Stimulated activated CD8-positive, alpha-beta memory T cell treated with anti-CD3 and anti-CD28 coated beads, Interleukin-2, amount 100 ng/mL, for 48 hours (primary cell): ENCODE results near the gene MAST4.

Experiments
- DNase-seq, 2 donors: peaks; one replicate each; pipeline ENCODE4 v3.0.0-alpha.2; 2020; ENCODE audit warnings: low read depth in 2 of 2

MAST4 gene

DNA sequence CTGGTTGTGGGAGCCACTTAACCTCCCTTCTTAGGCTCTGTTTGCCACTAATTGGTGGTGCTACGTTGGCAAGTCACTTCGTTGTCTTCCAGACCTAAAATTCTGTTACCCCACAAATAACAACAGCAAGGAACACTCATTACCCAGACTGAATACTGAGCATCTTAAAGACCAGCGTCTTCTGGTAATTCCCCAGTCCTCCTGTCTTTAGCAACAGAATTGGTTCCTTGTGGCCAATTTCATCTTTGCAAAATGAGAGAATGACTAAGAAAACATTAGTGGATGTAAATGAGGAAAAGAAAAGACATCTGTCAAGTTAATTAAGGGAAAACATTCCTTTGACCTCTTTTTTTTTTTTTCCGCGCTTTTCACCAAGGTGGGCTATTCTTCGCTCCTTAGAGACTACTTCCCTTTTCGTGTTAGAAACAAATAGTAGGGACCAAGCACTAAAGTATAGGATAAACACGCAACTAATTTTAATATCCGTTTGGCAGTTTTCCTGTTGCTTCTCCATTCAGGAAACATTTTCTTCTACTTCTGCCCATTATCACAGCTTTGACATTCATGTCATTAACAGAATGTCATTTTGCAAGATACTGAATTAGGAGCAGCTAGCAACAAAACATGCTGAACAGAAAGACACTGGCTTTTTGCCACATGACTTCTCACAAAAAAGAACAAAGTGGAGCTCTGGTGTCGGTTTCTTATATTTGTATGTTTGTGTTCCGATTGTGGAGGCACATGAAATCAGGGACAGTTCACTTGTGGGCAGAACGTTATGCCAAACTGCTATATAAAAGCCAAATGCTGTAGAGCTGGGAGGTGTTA, 446.2 kb downstream of the MAST4 start:
- no peak for DNase-seq

DNA sequence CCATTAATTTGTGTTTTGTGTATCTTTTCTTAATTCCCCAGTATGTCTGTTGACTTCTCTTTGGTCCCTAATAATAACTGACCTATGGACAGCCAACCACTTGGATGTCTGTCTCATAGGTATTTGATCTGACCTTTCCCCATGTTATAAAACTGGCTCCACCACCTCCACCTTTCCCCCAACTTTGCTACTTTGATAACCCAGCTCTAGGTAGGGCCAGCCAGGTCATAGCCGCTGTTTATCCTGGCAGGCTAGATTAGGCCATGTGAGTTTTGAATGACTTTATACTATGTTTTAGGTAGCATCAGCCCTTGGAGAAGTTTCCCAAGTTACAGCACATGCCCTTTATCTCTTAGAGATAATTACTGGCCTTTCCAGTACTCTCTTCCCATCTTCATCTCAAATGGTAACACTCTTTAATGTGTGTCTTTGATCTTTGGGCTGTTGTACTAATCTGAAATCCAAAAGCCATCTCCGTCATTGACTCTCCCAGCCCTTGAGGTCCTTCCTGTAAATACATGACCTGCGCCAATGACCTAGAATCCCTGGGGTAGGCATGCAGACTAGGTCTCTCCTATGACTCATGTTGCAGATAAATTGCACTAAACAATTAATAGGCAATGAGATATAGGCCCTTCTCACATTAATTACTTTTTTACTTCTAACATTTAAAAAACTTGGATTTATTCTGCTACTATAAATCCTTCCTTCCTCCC, 447.8 kb downstream of the MAST4 start:
- DNase-seq: no peak

DNA sequence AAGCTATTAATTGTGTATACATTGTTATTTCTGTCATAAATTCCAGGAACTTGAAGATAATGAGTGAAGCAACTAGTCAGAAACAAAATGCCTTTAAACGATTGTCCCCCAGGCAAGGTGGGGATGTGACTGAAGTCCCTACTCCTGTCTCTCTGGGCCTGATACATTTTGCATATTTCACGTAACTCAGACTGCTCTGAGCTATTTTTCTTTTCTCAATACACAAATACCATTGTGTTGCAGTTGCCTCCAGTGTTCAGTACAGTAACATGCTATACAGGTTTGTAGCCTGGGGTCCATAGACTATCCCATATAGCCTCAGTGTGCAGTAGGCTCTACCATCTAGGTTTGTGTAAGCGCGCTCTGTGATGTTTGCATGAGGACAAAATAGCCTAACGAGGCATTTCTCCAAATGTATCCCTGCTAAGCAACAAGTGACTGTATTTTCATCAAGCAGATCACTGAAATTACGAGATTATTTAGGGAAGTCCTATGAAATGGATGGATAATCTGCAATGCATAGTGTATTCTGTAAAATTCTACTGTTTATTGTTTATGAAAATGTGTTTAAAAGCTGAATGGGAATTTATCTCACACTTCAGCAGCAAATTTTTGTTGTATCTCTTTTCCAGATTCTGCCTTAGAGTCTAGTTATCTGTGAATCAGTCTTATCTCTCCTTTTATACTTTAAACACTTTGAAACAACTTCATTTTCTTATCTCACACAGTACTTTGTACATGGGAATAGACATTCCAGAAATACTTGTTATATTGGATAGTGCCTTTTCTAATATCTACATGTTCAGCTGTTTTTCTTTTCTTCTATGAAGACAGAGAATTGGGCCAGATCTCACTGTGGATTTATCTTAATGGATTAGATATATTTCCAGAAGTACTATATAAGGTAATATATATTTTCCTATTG, 449.9 kb downstream of the MAST4 start:
- DNase-seq: no peak

DNA sequence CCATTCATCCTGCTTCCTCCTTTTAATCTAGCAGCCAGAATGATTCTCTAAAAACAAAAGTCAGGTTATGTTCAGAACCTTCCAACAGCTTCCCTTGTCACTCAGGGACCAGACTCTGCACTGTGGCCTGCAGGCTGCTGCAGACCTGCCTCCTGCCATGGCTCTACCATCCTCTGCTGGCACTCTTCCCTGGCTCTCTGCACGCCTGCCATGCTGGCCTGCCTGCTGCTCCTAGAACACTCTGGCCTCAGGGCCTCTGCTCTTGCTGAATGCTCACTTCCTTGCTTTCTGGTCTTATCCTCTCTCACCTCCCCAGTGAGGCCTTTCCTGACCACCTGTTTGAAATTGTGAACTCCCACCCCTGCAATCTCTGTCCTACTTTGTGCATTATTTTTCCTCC, 451.0 kb downstream of the MAST4 start:
- DNase-seq: no peak

DNA sequence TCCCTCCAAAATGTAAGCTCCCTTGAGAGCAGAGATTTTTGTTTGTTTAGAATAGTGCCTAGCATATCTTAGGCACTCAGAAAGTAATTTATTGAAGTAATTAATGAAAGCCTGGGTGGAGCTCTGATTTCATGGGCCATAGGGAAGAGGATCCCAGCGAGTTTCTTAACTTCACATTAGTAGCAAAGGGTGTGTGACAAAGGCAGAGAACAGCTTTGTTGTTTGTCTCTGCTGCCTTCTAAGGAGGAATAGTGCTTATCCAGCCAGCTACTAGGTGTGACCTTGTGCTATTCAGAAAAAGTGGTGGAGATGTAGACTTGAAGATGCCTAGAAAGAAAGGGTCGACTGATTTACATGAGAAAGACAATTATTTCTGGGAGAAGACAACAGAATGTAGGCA, 451.4 kb downstream of the MAST4 start:
- DNase-seq: no peak

DNA sequence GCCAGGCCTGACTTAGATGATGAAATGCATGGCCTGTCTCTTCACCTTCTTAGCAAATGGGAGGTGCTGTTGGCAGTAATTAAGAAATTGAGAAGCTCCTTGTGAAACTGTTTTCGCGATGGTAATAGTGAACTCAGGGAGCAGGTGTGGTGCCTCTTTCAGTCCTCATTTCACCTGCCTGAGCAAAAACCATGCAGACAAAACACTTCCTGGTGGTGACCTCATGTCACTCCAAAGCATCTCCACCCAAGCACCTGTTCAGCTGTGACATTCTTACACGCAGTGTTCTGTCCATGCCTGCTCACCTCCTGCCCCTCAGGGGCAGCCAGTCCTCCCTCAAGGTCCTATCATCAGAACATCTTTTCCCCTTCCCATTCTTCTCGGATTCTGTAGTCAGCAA, 453.9 kb downstream of the MAST4 start:
- DNase-seq: no peak

DNA sequence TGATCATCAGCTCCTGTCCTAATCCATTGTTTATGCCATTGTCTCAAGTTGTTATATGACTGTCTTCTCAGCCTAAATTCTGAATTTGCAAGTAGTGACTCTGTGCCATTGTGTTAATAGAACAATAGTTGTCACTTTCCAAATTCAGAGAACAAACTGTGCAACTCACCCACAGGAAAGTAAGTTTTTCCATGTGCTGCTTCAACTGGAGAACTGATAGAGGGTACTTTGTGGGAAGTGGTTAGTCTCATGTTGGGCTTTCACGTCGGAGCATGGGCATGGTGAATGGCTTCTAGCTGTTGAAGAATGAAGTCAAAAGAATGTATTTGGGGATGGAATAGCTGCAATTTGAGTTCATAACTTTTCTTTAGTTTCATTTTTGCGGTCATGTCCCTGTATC, 454.4 kb downstream of the MAST4 start:
- DNase-seq: no peak

DNA sequence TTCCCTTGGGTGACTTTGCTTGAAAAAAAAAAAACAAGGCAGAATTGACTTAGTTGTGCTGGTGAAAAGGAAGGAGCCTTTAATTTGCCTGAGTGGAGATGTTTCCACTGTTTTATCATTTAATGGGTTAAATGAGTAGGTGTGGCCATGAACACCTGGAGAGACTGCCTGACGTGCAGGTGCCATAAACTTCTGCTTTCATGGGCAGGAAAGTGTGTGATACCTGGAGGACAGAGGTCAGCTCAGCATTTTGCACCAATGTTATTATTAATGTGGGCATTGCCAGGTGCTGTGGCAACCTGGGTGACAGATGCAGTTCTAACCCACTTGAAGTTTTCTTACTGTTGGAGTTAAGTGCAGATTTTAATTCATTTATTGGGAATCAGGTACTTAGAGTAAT, 455.0 kb downstream of the MAST4 start:
- DNase-seq: no peak

DNA sequence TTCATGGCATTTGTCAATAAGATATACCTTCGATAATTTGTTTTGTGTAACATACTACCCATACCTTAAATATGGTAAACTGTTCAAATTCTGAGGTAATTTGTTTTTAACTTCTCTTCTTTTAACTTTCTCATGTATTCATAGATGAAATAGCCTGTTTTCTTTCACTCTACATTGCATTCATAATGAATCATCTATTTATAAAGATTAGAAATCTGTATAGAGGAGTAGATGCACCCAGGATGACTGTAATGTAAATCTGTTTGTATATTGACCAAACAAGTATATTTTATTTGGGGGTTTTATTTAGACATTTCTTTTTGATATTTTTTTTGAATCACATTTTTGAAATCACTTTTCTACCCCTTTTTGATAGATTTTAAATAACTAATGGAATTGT, 455.8 kb downstream of the MAST4 start:
- DNase-seq: no peak

DNA sequence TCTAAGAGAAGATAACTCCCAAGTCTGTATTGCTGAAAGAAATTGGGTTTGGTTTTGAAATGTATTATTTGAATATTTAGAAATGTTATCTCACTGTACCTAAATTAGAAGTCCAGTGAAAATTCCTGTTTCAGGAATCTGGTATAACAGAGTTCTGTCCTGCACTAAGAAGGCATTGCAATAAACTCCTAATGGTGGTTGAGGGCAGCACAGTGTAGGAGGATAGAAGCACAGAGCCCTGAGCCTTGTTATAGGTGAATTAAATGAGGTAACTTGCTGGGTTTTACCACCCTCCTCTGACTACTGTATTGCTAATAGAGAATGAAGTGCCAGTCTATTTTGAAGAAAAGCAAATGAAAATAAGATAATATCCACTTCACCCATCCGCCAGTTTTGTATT, 457.0 kb downstream of the MAST4 start:
- DNase-seq: no peak

DNA sequence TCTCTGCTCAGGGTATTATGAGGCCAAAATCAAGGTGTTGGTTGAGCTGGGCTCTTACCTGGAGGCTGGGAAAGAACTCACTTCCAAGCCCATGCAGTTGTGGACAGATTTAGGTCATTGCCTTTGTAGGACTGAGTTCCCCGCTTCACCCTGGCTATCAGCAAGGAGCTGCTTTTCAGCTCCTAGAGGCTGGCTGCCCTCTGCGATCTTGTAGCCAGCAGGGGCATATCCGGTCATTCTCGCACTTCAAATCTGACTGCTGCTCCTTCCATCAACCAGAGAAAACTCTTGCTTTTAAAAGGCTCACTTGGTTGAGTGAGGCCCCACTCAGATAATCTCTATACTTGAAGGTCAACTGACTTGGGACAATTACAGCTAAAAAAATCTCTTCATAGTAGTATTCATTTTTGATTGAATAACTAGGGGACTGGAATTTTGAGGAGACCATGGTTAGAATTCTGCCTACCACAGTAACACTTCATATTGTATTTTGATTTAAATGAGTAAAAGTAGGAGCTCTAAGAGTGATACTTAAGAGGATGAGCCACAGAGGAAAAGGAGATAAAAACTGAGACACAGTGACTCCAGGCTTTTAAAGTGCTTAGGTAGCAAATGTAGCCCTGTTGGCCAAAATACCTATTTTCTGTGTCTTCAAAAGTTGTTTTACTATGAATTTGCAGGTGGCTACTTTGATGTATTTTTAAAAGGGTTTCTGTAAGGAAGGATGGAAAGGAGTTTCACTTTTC, 463.0 kb downstream of the MAST4 start:
- DNase-seq: no peak

DNA sequence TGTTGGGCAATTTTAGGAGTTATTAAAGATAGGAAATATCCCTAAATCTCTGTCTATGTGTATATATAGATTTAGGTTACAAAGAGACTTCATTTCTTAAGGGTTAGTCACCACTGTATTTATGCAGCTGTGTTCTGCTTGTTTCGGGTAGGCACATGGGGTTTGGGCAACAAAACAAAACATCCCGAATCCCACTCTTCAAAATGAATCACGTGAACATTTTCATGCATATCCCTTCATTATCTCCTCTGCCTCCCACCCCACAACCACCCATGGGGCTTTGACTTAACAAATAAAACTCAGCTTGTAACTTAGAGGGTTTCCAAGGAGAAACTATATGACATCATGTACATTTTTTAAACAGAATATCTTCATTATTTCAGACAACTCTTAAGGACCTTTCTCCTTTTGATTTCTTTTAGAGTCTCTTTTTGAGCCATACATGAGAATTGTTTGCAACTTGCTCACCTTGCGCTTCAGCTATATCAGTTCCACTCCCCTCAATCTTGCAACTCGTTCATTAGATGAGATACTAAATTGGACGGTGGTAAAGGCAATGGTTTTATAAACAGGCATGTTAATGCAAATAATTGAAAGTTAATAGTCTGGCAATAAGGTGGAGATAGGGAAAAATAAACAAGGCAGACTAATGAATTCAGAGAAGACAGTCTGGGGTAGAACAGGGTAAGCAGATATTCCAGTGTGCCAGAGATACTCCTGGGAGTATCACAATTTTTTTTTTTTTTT, 463.7 kb downstream of the MAST4 start:
- DNase-seq: no peak

DNA sequence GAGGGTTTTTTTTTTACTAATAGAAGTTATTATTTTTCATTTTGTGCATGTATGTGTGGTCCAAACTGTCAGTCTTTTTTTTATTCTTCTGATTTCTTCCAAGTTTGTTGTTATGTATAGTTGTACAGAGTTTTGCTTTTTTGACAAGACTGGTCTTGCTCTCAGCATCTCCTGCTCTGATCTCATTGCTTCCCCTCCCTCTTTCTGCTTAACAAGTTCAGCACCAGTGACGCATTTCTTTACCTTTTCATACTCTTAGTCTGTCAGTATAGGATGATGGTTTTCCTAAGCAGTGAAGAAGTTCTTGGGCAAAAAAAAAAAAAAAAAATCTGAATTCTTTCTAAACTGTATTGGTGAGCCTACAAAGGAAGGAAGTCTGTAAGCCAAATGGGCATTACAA, 465.3 kb downstream of the MAST4 start:
- no peak for DNase-seq

DNA sequence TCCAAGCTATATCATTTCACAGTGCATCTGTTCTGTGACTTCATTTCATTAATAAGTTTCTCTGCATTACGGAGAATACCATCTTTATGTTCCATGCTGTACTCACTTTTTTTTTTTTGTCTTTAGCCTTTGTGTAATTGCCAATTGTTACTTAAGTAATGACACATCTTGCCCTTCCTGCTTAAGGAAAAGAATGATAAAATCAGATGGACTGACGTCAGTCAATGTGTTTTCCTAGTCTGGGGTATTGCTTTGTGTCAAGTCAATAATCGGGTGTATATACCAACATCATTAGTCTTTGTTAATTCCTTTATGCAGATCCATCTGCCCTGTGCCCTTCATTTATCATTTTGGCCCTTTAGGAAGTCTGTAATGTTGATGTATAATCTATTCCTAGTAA, 466.9 kb downstream of the MAST4 start:
- DNase-seq: no peak

DNA sequence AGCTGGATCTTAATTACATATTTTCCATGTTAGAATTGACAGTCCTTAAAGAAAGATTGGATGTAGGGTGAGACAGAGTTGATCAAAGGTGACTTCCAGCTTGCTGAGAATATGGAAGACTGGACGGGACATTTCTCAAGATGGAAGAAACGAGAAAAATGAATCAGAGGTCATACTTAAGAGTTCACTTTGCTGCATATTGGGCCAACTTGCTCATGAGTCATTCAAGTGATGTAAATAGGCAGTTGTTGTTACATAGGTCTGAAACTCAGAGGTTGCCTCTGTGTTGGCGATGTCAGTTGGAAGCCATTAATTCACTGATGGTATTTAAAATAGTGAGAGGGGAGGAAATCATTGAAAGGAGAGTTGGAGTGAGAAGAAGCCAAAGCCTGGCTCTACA, 467.6 kb downstream of the MAST4 start:
- no peak for DNase-seq

DNA sequence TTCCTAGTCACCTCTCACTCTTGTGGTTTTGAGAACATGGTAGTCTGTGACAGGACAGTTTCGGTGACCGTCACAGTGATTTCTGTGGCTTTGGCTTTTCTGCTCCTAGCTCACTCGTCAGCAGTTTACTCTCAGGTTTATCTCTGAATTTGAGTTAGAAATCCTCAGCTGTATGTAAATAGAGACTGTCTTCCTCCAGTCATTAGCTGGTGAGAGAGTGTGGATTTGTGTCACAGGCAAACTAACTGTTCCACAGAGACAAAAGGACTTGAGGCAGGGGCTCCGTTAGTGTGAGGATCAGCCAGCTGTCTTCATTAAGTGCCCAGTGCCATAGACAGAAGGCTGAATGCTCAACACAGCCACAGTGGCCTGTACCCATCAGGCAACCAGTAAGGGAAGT, 469.0 kb downstream of the MAST4 start:
- DNase-seq: peak in 1 of 2 donors; percentile 21

DNA sequence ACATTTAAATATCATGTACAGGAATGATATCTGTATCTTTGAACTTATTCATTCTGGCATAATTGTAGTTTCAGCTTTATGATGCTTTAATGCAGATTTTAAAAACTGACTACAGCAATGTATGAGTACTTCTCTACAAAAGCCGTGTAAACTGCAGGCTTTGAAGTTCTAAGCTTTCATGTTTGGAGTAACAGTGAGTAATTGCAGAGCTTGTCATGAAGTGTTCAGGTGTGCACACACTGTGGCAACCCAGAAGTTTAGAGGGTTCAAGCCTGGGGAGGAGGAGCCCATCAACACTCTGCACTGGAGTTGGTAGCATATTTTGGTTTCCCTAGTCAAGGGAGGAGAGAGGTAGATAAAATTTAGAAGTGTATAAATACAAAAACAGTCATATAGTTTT, 469.5 kb downstream of the MAST4 start:
- DNase-seq: no peak

DNA sequence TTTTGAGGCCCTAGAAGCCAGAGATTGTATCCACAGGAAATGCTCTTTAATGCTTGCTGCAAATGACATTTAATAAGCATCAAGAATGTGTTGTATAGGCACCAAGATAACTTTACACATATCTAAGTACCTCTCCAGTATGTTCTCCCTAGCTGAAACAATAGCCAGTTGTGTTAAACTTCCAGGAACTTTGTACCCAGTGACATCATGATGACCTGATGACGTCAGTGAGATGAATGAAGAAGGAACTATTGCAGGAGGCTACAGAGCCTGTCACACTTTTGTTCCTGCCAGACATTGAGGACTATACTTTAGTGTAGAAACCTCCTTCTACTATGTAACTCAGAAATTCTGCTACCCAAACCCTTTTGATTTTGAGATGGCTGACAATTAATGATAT, 470.6 kb downstream of the MAST4 start:
- DNase-seq: no peak

DNA sequence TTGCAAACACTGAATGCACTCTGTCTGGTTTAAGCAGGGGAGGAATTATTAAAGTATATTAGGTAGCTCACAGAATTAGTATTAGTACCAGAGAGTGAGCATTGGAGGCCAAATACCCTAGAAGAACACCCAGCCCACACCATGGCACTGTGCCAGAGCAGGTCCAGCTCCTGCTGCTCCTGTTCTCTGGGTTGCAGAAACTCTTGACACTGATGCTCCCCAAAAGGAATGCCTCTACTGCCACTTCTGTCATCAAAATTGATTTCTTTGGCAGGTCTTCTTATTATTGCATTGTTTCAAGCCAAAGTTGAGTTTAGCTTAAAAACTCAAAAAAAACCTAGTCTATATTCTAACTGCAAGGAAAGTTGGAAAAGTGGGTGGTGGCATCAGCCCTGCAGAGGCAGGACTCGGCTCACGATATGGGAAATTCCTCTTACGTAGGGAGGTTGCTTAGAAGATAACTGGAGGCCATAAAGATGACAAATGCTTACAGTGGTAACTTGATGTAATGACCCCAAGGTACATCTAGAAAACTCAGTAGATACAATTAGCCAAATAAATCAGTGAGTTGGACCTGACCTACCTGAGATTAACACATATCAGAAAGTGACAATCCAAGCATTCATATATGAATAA, 477.0 kb downstream of the MAST4 start:
- DNase-seq: no peak

DNA sequence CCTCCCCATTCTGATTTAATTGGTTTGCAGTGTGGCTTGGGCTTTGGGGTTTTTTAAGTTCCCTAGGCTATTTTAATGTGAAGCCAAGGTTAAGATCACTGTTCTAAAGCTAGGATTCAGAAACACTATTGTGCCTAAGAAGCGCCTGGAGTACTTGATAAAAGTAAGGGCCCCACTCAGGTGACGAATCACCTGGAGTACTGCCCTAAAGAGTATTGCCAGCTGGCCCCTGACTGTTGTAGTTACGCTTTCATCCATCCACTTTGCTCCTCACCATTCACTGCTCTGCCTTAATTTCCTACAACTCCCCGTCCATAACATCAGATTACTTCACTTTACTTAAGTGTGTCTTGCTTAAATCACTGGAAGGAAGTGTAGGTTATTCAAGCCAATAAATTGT, 481.1 kb downstream of the MAST4 start:
- DNase-seq: no peak
